Trophoblast cell (in vitro differentiated cells and primary cell): ENCODE measurements around the gene USP32.
"Not testable (repeated sequence)": the region's sequence is repeated elsewhere in the genome, so short reads cannot be mapped to it uniquely, and the experiment has no call there.

Source experiments
- DNase-seq, 2 donors: peaks; one replicate each; pipeline ENCODE4 v3.0.0-alpha.2; 2016
- H2AFZ ChIP-seq: 2 replicates; pipeline ENCODE4 v1.6.1; 2013; ENCODE audit warnings: low read length, moderate library complexity, mild to moderate bottlenecking; ENCODE audit not compliant: insufficient read depth, poor library complexity
- H2AK5ac ChIP-seq: 2 replicates; pipeline ENCODE4 v1.6.1; 2013; ENCODE audit warnings: mild to moderate bottlenecking, low read length
- H2BK120ac ChIP-seq: 2 replicates; pipeline ENCODE4 v1.6.1; 2013; ENCODE audit warnings: low read length, mild to moderate bottlenecking, moderate library complexity; ENCODE audit not compliant: insufficient read depth, poor library complexity
- H2BK12ac ChIP-seq: 2 replicates; pipeline ENCODE4 v1.6.1; 2013; ENCODE audit warnings: mild to moderate bottlenecking, low read length, moderate library complexity
- H2BK5ac ChIP-seq: 2 replicates; pipeline ENCODE4 v1.6.1; 2013; ENCODE audit warnings: low read length, low read depth, moderate library complexity, mild to moderate bottlenecking; ENCODE audit not compliant: poor library complexity
- H3K14ac ChIP-seq: 2 replicates; pipeline ENCODE4 v1.6.1; 2013; ENCODE audit warnings: mild to moderate bottlenecking, low read length
- H3K18ac ChIP-seq: 2 replicates; pipeline ENCODE4 v1.6.1; 2013; ENCODE audit warnings: mild to moderate bottlenecking, low read length
- H3K23ac ChIP-seq: 2 replicates; pipeline ENCODE4 v1.6.1; 2013; ENCODE audit warnings: low read length
- H3K27ac ChIP-seq: 2 replicates; pipeline ENCODE4 v1.5.1; 2013; ENCODE audit warnings: low read depth, mild to moderate bottlenecking, inconsistent platforms, low read length, moderate library complexity
- H3K27me3 ChIP-seq: 2 replicates; pipeline ENCODE4 v1.6.1; 2013; ENCODE audit warnings: inconsistent platforms, mild to moderate bottlenecking, low read length, moderate library complexity; ENCODE audit not compliant: insufficient read depth
- H3K36me3 ChIP-seq, 2 experiments: 1 replicate in 1 of 2; 2 replicates in 1 of 2; pipeline ENCODE4 v1.6.1; 2013; ENCODE audit warnings: low read length in 2 of 2, mild to moderate bottlenecking in 2 of 2, moderate library complexity in 1 of 2; ENCODE audit not compliant: insufficient read depth in 2 of 2, control insufficient read depth in 1 of 2
- H3K4ac ChIP-seq: 2 replicates; pipeline ENCODE4 v1.6.1; 2013; ENCODE audit warnings: low read depth, mild to moderate bottlenecking, low read length, moderate library complexity
- H3K4me1 ChIP-seq, 2 experiments: 1 replicate in 1 of 2; 2 replicates in 1 of 2; pipeline ENCODE4 v1.6.1; 2013; ENCODE audit warnings: low read length in 2 of 2, mild to moderate bottlenecking in 2 of 2, moderate library complexity in 1 of 2; ENCODE audit not compliant: insufficient read depth in 2 of 2, control insufficient read depth in 1 of 2
- H3K4me2 ChIP-seq: 2 replicates; pipeline ENCODE4 v1.6.1; 2013; ENCODE audit warnings: inconsistent platforms, mild to moderate bottlenecking, low read length, moderate library complexity
- H3K4me3 ChIP-seq: 2 replicates; pipeline ENCODE4 v1.5.1; 2013; ENCODE audit warnings: mild to moderate bottlenecking, low read depth, low read length, inconsistent platforms
- H3K79me1 ChIP-seq: one replicate; pipeline ENCODE4 v1.6.1; 2013; ENCODE audit warnings: low read length
- H3K79me2 ChIP-seq: 2 replicates; pipeline ENCODE4 v1.6.1; 2013; ENCODE audit warnings: low read length, mild to moderate bottlenecking; ENCODE audit not compliant: control insufficient read depth, insufficient read depth, poor library complexity
- H3K9ac ChIP-seq: 2 replicates; pipeline ENCODE4 v1.6.1; 2013; ENCODE audit warnings: mild to moderate bottlenecking, low read length
- H3K9me3 ChIP-seq: 2 replicates; pipeline ENCODE4 v1.6.1; 2013; ENCODE audit warnings: low read depth, mild to moderate bottlenecking, control low read depth, inconsistent platforms, low read length; ENCODE audit not compliant: insufficient read depth
- H4K12ac ChIP-seq: 2 replicates; pipeline ENCODE4 v1.6.1; 2013; ENCODE audit warnings: low read depth, mild to moderate bottlenecking, low read length, moderate library complexity
- H4K8ac ChIP-seq: 2 replicates; pipeline ENCODE4 v1.6.1; 2013; ENCODE audit warnings: low read depth, mild to moderate bottlenecking, low read length, moderate library complexity
- H4K91ac ChIP-seq: one replicate; pipeline ENCODE4 v1.6.1; 2013; ENCODE audit warnings: low read depth, mild to moderate bottlenecking, low read length, moderate library complexity
- WGBS: extraction: QIAGEN DNeasy Blood & Tissue Kit; methylation state at CpG from one replicate; pipeline ENCODE4 v1.1.7; 2013; ENCODE audit warnings: missing lambda C conversion rate; ENCODE audit not compliant: insufficient read length, insufficient coverage; ENCODE audit errors: extremely low coverage; 5-methylcytosine and 5-hydroxymethylcytosine counted together

USP32 gene

DNA sequence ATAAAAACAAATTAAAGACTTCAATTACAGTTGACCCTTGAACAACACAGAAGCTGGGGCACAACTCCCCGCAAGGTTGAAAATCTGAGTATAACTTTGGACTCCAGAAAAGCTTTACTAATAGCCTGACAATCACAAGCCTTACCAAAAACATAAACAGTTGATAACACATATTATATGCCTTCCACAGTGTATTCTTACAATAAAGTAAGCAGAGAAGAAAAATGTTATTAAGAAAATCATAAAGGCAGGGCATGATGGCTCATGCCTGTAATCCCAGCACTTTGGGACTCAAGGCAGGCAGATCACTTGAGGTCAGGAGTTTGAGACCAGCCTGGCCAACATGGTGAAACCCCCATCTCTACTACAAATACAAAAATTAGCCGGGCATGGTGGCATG is 58.9 kb downstream of the USP32 start:
- not testable (repeated sequence) for H2BK12ac ChIP-seq, H3K14ac ChIP-seq, H3K23ac ChIP-seq, H3K27ac ChIP-seq, H3K9me3 ChIP-seq, H3K27me3 ChIP-seq, H3K79me2 ChIP-seq, H4K8ac ChIP-seq, H3K4me3 ChIP-seq, H3K79me1 ChIP-seq, H3K4me2 ChIP-seq, H2AK5ac ChIP-seq, H2BK120ac ChIP-seq, H3K4ac ChIP-seq, H3K18ac ChIP-seq, H2BK5ac ChIP-seq, DNase-seq, H3K9ac ChIP-seq, H3K4me1 ChIP-seq, H3K36me3 ChIP-seq, H4K12ac ChIP-seq, H4K91ac ChIP-seq, H2AFZ ChIP-seq
- WGBS = no CpG with 5 or more reads among the region's 2 CpGs

DNA sequence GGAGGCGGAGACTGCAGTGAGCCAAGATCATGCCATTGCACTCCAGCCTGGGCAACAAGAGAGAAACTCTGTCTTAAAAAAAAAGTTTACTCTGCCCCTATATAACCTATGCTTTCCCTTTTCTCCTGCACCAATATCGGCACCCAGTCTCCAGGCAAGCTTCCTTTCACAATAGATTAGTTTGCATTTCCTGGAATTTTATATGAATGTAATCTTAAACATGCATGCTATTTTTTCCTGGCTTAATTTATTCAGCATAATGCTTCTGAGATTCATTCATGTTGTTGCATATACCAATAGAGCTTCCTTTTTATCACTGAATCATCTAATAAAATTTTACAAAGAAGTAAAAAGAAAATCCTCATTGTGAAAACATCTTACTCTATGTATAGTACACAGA is 59.4 kb downstream of the USP32 start:
- Histone ChIP-seq H3K4me3 (no peak overlapping the region), H3K79me1 (no peaks in the 10 kb centered on the region), H2AFZ (no peak overlapping the region), H3K4me1 (peaks cover 3 to 4% of the 10 kb centered on the region in 2 experiments), H2BK5ac (no peak overlapping the region), H2BK12ac (no peak overlapping the region), H4K12ac (no peak overlapping the region), H3K4ac (no peak overlapping the region), H2BK120ac (no peak overlapping the region), H3K36me3 (peaks cover 0 to 2% of the 10 kb centered on the region in 2 experiments), H3K27me3 (no peaks in the 10 kb centered on the region), H3K9ac (no peak overlapping the region), H3K23ac (no peak overlapping the region), H3K27ac (no peak overlapping the region), H3K79me2 (no peaks in the 10 kb centered on the region), H3K14ac (no peak overlapping the region), H4K91ac (no peak overlapping the region), H3K9me3 (peaks cover 2% of the 10 kb centered on the region), H3K18ac (no peak overlapping the region), H4K8ac (no peak overlapping the region), H3K4me2 (no peak overlapping the region), H2AK5ac (no peak overlapping the region)
- DNase-seq = no peak
- WGBS = no CpG with 5 or more reads among the region's 2 CpGs

GRCh38 chr17:60330731-60331130 is 61.2 kb downstream of the USP32 start:
- Histone ChIP-seq H3K18ac (no peak overlapping the region), H3K14ac (no peak overlapping the region), H4K8ac (no peak overlapping the region), H3K9me3 (peaks cover 2% of the 10 kb centered on the region), H3K4ac (no peak overlapping the region), H2AK5ac (no peak overlapping the region), H3K27me3 (no peaks in the 10 kb centered on the region), H3K79me1 (no peaks in the 10 kb centered on the region), H2AFZ (no peak overlapping the region), H4K12ac (no peak overlapping the region), H3K4me3 (no peak overlapping the region), H3K79me2 (no peaks in the 10 kb centered on the region), H3K9ac (no peak overlapping the region), H3K4me2 (no peak overlapping the region), H3K27ac (no peak overlapping the region), H3K36me3 (peaks cover 0 to 2% of the 10 kb centered on the region in 2 experiments), H2BK12ac (no peak overlapping the region), H3K23ac (no peak overlapping the region), H2BK120ac (no peak overlapping the region), H4K91ac (no peak overlapping the region), H2BK5ac (no peak overlapping the region), H3K4me1 (peaks cover 3 to 4% of the 10 kb centered on the region in 2 experiments)
- no peak for DNase-seq
- WGBS = no CpG with 5 or more reads among the region's 1 CpG

DNA sequence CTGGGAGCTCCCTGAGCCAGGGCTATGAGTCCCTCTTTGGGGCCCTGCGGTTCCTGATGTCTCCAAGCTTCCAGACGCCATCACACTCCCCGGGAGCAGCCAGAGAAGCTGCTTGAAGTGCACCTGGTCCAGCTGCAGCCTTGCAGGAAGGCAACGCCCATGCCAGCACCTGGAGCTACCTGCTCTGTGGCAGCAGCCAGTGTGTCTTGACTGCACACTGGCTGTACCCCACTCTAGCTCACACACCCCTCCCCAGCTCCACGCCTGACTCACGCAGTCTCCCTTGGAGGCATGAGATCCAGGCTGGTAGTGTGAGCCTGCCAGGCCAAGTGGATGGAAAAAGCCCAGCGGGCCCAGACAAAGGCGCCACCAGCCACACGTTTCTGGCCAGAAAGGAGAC is 63.3 kb downstream of the USP32 start:
- no peak overlapping the region for H3K9ac ChIP-seq
- peak overlapping the region; percentile 33 for H3K18ac ChIP-seq
- H2BK5ac ChIP-seq = no peak overlapping the region
- H3K4me3 ChIP-seq = no peak overlapping the region
- no peak overlapping the region for H4K91ac ChIP-seq
- H3K79me1 ChIP-seq = no peaks in the 10 kb centered on the region
- peaks cover 3 to 4% of the 10 kb centered on the region in 2 experiments for H3K4me1 ChIP-seq
- H3K27ac ChIP-seq = no peak overlapping the region
- no peak overlapping the region for H4K8ac ChIP-seq
- H2AK5ac ChIP-seq = no peak overlapping the region
- DNase-seq = no peak
- no peak overlapping the region for H3K4me2 ChIP-seq
- H3K4ac ChIP-seq = peak overlapping the region; percentile 33
- no CpG with 5 or more reads among the region's 9 CpGs for WGBS
- no peak overlapping the region for H2BK120ac ChIP-seq
- H3K36me3 ChIP-seq = peaks cover 0 to 2% of the 10 kb centered on the region in 2 experiments
- no peaks in the 10 kb centered on the region for H3K79me2 ChIP-seq
- no peak overlapping the region for H2BK12ac ChIP-seq
- peak overlapping the region; percentile 81 for H4K12ac ChIP-seq
- H3K27me3 ChIP-seq = no peaks in the 10 kb centered on the region
- H3K9me3 ChIP-seq = peaks cover 2% of the 10 kb centered on the region
- no peak overlapping the region for H2AFZ ChIP-seq
- H3K14ac ChIP-seq = no peak overlapping the region
- H3K23ac ChIP-seq = peak overlapping the region; percentile 25
